ENCODE data around the gene UBE2J2. TPM values are rescaled to one million over a fixed set of nuclear protein-coding genes. Genes with fewer than 3 reads are reported as not detected.

The UBE2J2 gene
- total and polyA plus RNA-seq, 2 of the 13 experiments (the other 11 are each of a cell fraction or from before 2014, with no cell fraction given) = 25.4 to 29.4 TPM

GRCh38 chr1:1281533-1282321 lies 8.1 kb upstream of the UBE2J2 start (continued):
- TF ChIP-seq ZBTB25 (CRISPR knock-in tag; IDR thresholded peaks at IDR 0.05) (no peak), ZKSCAN5 (CRISPR knock-in tag; IDR thresholded peaks at IDR 0.05) (no peak), ZNF30 (CRISPR knock-in tag; IDR thresholded peaks at IDR 0.05) (no peak), MTF2 (CRISPR knock-in tag; IDR thresholded peaks at IDR 0.05; ENCODE audit: borderline replicate concordance) (peak; percentile 93; the same call in 1 of the 2 replicates), NRL (CRISPR knock-in tag; IDR thresholded peaks at IDR 0.05; ENCODE audit: borderline replicate concordance) (no peak; the same call in 1 of the 2 replicates), ZNF3 (CRISPR knock-in tag; IDR thresholded peaks at IDR 0.05) (no peak), ZNF615 (CRISPR knock-in tag; IDR thresholded peaks at IDR 0.05; ENCODE audit: borderline replicate concordance) (no peak), ZNF549 (CRISPR knock-in tag; IDR thresholded peaks at IDR 0.05) (no peak), ZNF704 (CRISPR knock-in tag; IDR thresholded peaks at IDR 0.05; ENCODE audit: borderline replicate concordance) (0 out of 2 replicates have a peak, but pooled peaks have one; percentile 26), HNRNPL (IDR thresholded peaks at IDR 0.05; ENCODE audit: low read depth, low read length) (peak; percentile 95), CTCF (CRISPR knock-in tag; IDR thresholded peaks at IDR 0.05) (peak; percentile 29; the same call in 1 of the 2 replicates), NAIF1 (CRISPR knock-in tag; IDR thresholded peaks at IDR 0.05; ENCODE audit: borderline replicate concordance) (no peak), U2AF2 (IDR thresholded peaks at IDR 0.05; ENCODE audit: low read depth, low read length) (no peak)
- TF ChIP-seq, protein P1, sequence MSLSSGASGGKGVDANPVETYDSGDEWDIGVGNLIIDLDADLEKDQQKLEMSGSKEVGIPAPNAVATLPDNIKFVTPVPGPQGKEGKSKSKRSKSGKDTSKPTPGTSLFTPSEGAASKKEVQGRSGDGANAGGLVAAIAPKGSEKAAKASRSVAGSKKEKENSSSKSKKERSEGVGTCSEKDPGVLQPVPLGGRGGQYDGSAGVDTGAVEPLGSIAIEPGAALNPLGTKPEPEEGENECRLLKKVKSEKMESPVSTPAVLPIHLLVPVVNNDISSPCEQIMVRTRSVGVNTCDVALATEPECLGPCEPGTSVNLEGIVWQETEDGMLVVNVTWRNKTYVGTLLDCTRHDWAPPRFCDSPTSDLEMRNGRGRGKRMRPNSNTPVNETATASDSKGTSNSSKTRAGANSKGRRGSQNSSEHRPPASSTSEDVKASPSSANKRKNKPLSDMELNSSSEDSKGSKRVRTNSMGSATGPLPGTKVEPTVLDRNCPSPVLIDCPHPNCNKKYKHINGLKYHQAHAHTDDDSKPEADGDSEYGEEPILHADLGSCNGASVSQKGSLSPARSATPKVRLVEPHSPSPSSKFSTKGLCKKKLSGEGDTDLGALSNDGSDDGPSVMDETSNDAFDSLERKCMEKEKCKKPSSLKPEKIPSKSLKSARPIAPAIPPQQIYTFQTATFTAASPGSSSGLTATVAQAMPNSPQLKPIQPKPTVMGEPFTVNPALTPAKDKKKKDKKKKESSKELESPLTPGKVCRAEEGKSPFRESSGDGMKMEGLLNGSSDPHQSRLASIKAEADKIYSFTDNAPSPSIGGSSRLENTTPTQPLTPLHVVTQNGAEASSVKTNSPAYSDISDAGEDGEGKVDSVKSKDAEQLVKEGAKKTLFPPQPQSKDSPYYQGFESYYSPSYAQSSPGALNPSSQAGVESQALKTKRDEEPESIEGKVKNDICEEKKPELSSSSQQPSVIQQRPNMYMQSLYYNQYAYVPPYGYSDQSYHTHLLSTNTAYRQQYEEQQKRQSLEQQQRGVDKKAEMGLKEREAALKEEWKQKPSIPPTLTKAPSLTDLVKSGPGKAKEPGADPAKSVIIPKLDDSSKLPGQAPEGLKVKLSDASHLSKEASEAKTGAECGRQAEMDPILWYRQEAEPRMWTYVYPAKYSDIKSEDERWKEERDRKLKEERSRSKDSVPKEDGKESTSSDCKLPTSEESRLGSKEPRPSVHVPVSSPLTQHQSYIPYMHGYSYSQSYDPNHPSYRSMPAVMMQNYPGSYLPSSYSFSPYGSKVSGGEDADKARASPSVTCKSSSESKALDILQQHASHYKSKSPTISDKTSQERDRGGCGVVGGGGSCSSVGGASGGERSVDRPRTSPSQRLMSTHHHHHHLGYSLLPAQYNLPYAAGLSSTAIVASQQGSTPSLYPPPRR (CRISPR knock-in tag; IDR thresholded peaks at IDR 0.05; ENCODE audit: borderline replicate concordance) = peak; percentile 70
- TF ChIP-seq, protein P2, sequence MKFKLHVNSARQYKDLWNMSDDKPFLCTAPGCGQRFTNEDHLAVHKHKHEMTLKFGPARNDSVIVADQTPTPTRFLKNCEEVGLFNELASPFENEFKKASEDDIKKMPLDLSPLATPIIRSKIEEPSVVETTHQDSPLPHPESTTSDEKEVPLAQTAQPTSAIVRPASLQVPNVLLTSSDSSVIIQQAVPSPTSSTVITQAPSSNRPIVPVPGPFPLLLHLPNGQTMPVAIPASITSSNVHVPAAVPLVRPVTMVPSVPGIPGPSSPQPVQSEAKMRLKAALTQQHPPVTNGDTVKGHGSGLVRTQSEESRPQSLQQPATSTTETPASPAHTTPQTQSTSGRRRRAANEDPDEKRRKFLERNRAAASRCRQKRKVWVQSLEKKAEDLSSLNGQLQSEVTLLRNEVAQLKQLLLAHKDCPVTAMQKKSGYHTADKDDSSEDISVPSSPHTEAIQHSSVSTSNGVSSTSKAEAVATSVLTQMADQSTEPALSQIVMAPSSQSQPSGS (CRISPR knock-in tag; IDR thresholded peaks at IDR 0.05) = no peak; the same call in 1 of the 2 replicates
- TF ChIP-seq, protein P3, sequence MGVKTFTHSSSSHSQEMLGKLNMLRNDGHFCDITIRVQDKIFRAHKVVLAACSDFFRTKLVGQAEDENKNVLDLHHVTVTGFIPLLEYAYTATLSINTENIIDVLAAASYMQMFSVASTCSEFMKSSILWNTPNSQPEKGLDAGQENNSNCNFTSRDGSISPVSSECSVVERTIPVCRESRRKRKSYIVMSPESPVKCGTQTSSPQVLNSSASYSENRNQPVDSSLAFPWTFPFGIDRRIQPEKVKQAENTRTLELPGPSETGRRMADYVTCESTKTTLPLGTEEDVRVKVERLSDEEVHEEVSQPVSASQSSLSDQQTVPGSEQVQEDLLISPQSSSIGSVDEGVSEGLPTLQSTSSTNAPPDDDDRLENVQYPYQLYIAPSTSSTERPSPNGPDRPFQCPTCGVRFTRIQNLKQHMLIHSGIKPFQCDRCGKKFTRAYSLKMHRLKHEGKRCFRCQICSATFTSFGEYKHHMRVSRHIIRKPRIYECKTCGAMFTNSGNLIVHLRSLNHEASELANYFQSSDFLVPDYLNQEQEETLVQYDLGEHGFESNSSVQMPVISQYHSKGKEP (CRISPR knock-in tag; IDR thresholded peaks at IDR 0.05) = no peak

All from HepG2 (cell line).